Esophagus squamous epithelium (tissue), 5 donors: ENCODE measurements around the gene CHD2. TPM values are rescaled to one million over a fixed set of nuclear protein-coding genes. Genes with fewer than 3 reads are reported as not detected.

Experiments
- DNase-seq: peaks from one replicate; lab custom pipeline; 2025; lab: John Stamatoyannopoulos, UW
- H3K27ac ChIP-seq, 4 donors: fragments of 200-600 bp; sonication (generic); one replicate each; pipeline ENCODE4 v1.5.1; 2016 to 2019; ENCODE audit warnings: mild to moderate bottlenecking in 1 of 4
- H3K27me3 ChIP-seq, 4 donors: fragments of 200-600 bp; sonication (generic); 1 replicate in 3 of 4; 2 replicates in 1 of 4; pipeline versions ENCODE4 v1.5.1 to v1.6.0; 2017 to 2021; ENCODE audit warnings: antibody characterized with exemption in 1 of 4
- H3K36me3 ChIP-seq, 3 donors: fragments of 200-600 bp; sonication (generic); one replicate each; pipeline ENCODE4 v1.5.1; 2016 to 2019
- H3K4me1 ChIP-seq, 3 donors: fragments of 200-600 bp; sonication (generic); one replicate each; pipeline ENCODE4 v1.5.1; 2017 to 2019
- H3K4me3 ChIP-seq, 4 donors: fragments of 200-600 bp; sonication (generic); 1 replicate in 3 of 4; 2 replicates in 1 of 4; pipeline ENCODE4 v1.5.1; 2016 to 2019; ENCODE audit warnings: mild to moderate bottlenecking in 2 of 4, moderate library complexity in 1 of 4
- H3K9me3 ChIP-seq, 3 donors: fragments of 200-600 bp; sonication (generic); one replicate each; pipeline ENCODE4 v1.5.1; 2016 to 2019
- POLR2A ChIP-seq, 4 donors: fragments of 450-650 bp; IDR thresholded peaks; one replicate each; pipeline ENCODE4 v1.6.1; 2017; ENCODE audit warnings: antibody characterized with exemption in 4 of 4, mild to moderate bottlenecking in 4 of 4, moderate library complexity in 3 of 4
- WGBS, 2 donors: methylation state at CpG; one replicate each; pipeline ENCODE4 v1.1.5; 2018; 5-methylcytosine and 5-hydroxymethylcytosine counted together
- intact Hi-C: fragments of 100-400 bp; cut with DNase I; formaldehyde crosslinking; loops from one replicate; pipeline ENCODE4 v1.15.0; 2022
- total RNA-seq, 4 donors: library from RNA; depleted of rRNA; stranded (reverse); fragments of >200 nt; gene quantifications; one replicate each; pipeline ENCODE4 v1.1.0, GENCODE V29; 2016
- TF ChIP-seq, protein P1 (sequence below), 6 experiments: fragments of 450-650 bp in 4 of 6; fragments of 200-600 bp in 2 of 6; sonication (generic) in 2 of 6; IDR thresholded peaks; one replicate each; pipeline ENCODE4 v1.5.1; 2016 to 2019; ENCODE audit warnings: antibody characterized with exemption in 6 of 6, mild to moderate bottlenecking in 4 of 6, moderate library complexity in 4 of 6
- donor health status: DM: yes; HTN: yes; CAD: no.

The CHD2 gene
- total RNA-seq, 4 donors from 2014 or later, result 36.1 to 132 (median 74.8) TPM

- 19 to 28% methylated on average over 3 of the region's 3 CpGs for WGBS, 2 donors
- H3K4me3 ChIP-seq, result peak overlapping the region in 3 of 4 donors; percentile 71 to 97 (median 75)
- peaks cover 6 to 67% (median 16%) of the 10 kb centered on the region in 3 donors for H3K36me3 ChIP-seq
Observed at GRCh38 chr15:92887869-92888268, 12.3 kb upstream of the CHD2 start.

DNA sequence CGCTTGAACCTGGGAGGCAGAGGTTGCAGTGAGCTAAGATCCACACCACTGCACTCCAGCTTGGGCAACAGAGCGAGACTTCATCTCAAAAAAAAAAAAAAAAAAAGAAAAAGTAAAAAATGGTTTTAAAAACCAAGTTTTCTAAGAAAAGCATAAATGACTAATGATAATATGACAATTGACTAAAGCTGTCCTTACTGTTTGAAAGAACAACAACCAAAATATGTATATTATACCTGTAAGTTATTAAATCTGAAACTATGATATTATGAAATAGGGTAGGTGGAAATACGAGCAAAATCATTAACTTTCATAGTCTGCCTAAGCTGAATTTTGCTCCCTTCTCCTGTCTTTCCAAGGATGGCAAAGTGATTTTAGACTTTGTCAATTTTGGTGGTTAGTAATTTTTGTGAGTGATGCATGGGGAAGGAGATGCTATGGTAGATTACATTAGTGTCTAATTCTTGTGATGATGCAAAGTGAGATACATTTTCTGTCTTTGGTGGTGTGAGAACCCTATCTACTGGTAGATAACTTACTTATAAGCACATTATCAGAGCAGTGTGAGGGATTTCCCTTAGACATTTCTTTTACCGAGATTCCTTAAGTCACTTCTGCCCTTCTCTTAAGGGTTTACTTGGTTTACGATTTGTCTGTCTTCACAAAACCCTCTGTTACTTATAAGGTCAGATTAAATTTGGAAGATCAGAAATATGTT, 10.6 kb upstream of the CHD2 start:
- peak overlapping the region in 1 of 4 donors; percentile 16 for H3K4me3 ChIP-seq
- peaks cover 16 to 84% (median 29%) of the 10 kb centered on the region in 3 donors for H3K36me3 ChIP-seq
- H3K9me3 ChIP-seq, result no peaks in the 10 kb centered on the region
- peaks cover 9 to 85% (median 33%) of the 10 kb centered on the region in 3 donors for H3K4me1 ChIP-seq
- DNase-seq, result no peak
- intact Hi-C loops, result no loop called here
- H3K27ac ChIP-seq, result peak overlapping the region in 2 of 4 donors; percentile 25 to 99
- 63 to 72% methylated on average over 5 of the region's 5 CpGs for WGBS, 2 donors
- H3K27me3 ChIP-seq, result no peaks in the 10 kb centered on the region
- TF ChIP-seq, protein P1, sequence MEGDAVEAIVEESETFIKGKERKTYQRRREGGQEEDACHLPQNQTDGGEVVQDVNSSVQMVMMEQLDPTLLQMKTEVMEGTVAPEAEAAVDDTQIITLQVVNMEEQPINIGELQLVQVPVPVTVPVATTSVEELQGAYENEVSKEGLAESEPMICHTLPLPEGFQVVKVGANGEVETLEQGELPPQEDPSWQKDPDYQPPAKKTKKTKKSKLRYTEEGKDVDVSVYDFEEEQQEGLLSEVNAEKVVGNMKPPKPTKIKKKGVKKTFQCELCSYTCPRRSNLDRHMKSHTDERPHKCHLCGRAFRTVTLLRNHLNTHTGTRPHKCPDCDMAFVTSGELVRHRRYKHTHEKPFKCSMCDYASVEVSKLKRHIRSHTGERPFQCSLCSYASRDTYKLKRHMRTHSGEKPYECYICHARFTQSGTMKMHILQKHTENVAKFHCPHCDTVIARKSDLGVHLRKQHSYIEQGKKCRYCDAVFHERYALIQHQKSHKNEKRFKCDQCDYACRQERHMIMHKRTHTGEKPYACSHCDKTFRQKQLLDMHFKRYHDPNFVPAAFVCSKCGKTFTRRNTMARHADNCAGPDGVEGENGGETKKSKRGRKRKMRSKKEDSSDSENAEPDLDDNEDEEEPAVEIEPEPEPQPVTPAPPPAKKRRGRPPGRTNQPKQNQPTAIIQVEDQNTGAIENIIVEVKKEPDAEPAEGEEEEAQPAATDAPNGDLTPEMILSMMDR (IDR thresholded peaks at IDR 0.05), result no peak
- TF ChIP-seq POLR2A (IDR thresholded peaks at IDR 0.05), result no peak

More at GRCh38 chr15:92887869-92888268, 12.3 kb upstream of the CHD2 start:
- Histone ChIP-seq H3K4me1 (peaks cover 9 to 75% (median 32%) of the 10 kb centered on the region in 3 donors), H3K27me3 (no peaks in the 10 kb centered on the region), H3K9me3 (no peaks in the 10 kb centered on the region), H3K27ac (peak overlapping the region in 3 of 4 donors; percentile 95 to 100 (median 99))
- no peak for DNase-seq
- intact Hi-C loops, result no loop called here
- no peak for TF ChIP-seq POLR2A (IDR thresholded peaks at IDR 0.05)
- TF ChIP-seq, protein P1 (IDR thresholded peaks at IDR 0.05), result no peak

- H3K4me1 ChIP-seq, result peaks cover 9 to 92% (median 43%) of the 10 kb centered on the region in 3 donors
- H3K27ac ChIP-seq, result peak overlapping the region in 1 of 4 donors; percentile 27
- intact Hi-C loops, result no loop called here
- no peaks in the 10 kb centered on the region for H3K27me3 ChIP-seq
- no peak for DNase-seq
- H3K9me3 ChIP-seq, result no peaks in the 10 kb centered on the region
- TF ChIP-seq, protein P1 (IDR thresholded peaks at IDR 0.05), result no peak
- no peak for TF ChIP-seq POLR2A (IDR thresholded peaks at IDR 0.05)
- H3K4me3 ChIP-seq, result no peak overlapping the region
- H3K36me3 ChIP-seq, result peaks cover 16 to 97% (median 27%) of the 10 kb centered on the region in 3 donors
- WGBS, 2 donors, result 56 to 59% methylated on average over 3 of the region's 3 CpGs
Observed at GRCh38 chr15:92891533-92892200, 8.5 kb upstream of the CHD2 start.

GRCh38 chr15:92892201-92892555, 7.9 kb upstream of the CHD2 start:
- 89 to 93% methylated on average over 3 of the region's 3 CpGs for WGBS, 2 donors
- Histone ChIP-seq H3K27ac (peak overlapping the region in 1 of 4 donors; percentile 4), H3K4me3 (no peak overlapping the region), H3K36me3 (peaks cover 16 to 94% (median 22%) of the 10 kb centered on the region in 3 donors), H3K9me3 (no peaks in the 10 kb centered on the region), H3K4me1 (peaks cover 9 to 92% (median 41%) of the 10 kb centered on the region in 3 donors), H3K27me3 (no peaks in the 10 kb centered on the region)
- TF ChIP-seq, protein P1 (IDR thresholded peaks at IDR 0.05), result no peak
- no peak for DNase-seq
- intact Hi-C loops, result no loop called here

DNA sequence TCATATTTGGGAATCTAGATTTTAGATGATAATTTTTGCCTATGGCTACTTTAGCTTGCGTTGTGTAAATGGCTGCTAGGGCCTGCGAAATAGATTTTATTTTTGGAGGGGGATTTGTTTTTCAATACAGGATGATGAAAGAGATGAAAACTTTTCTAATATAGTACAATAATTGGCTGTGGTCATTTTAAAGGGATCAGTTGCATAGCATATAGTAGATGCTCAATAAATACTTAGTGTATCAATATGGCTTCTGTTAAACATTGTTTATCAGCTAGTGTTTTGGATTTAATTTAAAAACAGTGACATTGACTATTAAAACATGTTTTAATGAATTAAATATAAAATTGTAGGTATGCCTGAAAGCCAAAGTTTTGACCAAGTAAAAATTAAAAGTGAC, 6.9 kb upstream of the CHD2 start:
- no peak for TF ChIP-seq POLR2A (IDR thresholded peaks at IDR 0.05)
- TF ChIP-seq, protein P1 (IDR thresholded peaks at IDR 0.05), result no peak
- H3K4me1 ChIP-seq, result peaks cover 5 to 91% (median 32%) of the 10 kb centered on the region in 3 donors
- no peak overlapping the region for H3K4me3 ChIP-seq
- WGBS, 2 donors, result 45 to 50% methylated on average over 2 of the region's 2 CpGs
- no peak overlapping the region for H3K27ac ChIP-seq
- DNase-seq, result no peak
- no peaks in the 10 kb centered on the region for H3K27me3 ChIP-seq
- peaks cover 16 to 94% (median 20%) of the 10 kb centered on the region in 3 donors for H3K36me3 ChIP-seq
- H3K9me3 ChIP-seq, result no peaks in the 10 kb centered on the region
- intact Hi-C loops, result no loop called here
